ENCODE data around the gene PARVA.

Gene PARVA

DNA sequence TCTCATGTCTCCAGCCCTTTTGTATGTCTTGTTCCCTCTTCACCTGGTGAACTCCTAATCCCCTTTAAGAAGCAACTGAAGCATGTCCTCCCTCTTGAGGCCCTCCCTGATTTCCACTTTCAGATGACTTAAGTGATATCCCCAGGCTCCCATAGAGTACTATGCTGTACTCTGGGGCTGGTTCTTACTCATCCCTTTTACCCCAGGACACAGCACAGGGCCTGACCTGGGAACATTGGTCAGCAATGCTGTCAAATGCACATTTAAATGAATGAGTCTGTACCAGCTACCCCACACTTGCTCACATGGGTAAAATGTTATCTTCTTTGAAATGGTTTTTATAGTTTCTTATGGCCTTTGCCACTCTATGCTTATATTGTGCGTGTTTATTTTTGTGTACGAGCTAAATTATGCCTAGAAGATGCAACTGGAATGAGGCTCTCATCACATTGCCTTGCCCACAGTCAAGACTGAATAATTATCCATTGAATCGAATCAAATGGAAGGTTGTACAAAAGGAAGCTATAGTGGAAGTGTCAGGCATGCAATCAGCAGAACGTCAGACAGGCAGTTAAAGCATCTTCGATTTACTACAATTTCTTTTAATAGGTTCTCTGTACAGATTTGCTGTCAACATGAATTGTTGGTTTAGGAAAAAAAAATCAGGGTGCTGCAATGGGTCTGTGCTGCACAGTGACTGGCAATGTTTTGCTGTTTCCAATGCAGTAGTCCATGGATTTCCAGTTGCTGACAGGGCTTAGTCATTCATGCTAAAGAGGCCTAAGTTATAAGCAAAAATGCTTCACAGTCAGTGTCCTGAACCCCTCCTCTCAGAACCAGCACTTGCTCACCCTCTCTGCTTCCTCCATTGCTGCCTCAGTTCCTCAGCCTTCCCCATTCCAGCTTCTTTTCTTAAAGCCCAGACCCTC is 79.5 kb downstream of the PARVA start:
- DNase-seq (ENCODE audit: low read depth in 2 of 2): no peak

DNA sequence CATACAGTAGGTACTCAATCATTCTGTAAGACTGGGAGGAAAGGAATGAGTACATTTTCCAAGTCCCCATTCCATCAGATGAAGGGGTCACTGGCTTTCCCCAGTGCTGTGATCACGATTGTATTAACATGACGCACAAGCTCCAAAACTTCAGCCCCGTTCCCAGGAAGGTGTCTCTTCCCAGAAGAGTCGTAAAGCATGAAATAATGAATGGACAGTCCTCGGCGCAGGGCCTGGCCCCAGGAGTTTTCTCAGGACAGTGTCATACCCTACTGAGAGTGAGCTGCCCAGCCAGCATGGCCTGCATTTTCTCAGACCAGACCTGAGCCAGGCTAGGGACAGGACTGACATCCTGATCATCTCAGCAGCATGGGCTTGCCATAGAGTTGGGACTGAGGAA is 80.7 kb downstream of the PARVA start:
- no peak for DNase-seq (ENCODE audit: low read depth in 2 of 2)

DNA sequence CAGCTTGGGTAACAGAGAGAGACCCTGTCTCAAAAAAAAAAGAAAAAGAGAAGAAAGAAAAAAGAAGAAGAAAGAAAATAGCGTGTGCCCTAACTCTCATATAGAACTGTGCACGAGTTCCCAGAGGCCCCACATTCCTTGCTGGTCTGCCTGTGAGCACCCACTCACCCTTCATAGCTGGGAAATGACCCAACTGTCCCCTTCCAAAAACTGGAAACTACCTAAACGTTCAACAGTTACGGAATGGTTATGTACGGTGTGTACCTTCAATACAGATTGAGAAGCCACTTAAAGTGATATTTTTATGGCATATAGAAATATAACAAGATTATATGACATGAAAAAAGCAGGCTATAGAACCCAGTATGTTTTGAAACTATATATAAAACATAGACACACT is 82.0 kb downstream of the PARVA start:
- no peak for DNase-seq (ENCODE audit: low read depth in 2 of 2)

DNA sequence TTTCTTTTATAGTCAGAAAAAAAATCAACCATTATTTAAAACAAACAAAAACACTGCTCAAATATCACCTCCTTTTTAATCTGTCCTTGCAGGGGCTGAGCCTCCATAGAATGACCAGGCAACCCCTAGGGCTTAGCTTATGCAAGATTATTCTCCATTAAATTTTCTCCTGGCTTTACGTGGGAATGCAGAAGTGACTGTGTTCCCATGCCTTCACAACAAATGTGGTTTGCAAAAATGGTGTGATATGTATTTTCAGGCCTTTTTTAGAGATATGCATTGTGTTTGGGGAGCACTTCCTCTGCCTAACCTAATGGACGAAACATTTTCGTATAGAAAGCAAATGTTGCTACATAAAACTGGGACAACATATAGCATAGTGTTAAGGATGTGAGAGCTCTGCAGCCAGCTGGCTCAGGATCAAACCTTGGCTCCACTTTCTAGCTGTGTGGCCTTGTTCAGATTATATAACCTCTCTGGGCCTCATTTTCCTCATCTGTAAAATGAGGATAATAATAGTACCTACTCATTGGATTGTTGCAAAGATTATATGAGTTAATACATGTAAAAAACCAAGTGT is 82.6 kb downstream of the PARVA start:
- no peak for DNase-seq (ENCODE audit: low read depth in 2 of 2)

DNA sequence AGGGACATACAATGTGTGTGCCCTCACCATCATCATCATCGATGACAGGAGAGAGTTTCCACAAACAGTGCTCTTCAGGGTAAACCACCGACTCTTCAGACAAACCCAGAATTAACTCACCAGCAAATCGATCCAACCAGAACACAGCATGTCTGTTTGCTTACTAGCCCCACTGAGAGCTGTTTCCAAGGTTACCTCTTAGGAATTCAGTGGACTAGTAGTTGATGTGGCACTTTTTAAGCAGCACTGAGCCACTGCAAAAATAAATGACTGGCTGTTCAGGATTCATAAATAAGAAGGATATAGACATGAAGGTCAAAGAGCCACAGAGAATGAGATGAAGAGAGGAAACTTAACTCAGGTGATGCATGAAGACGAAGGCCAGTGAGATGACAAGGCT is 83.1 kb downstream of the PARVA start:
- DNase-seq (ENCODE audit: low read depth in 2 of 2): no peak

DNA sequence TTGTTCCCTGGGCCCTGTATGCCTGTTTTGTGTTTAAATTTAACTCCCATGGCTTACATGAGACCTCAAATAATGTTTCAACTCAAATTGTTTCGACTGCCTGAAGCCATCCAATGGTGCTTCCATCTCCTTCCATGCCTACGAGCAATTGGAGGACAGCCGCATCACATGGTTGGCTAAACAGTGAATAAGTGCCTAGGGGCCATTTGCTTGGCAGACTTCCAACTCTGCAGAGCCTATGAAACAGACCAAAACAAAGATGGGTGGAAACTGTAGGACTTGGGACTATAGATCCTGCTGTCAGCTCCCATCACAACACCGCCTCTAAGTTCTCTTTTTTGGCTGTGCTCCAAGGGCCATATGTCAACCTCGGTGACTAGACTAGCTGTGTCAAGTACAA is 84.1 kb downstream of the PARVA start:
- no peak for DNase-seq (ENCODE audit: low read depth in 2 of 2)

DNA sequence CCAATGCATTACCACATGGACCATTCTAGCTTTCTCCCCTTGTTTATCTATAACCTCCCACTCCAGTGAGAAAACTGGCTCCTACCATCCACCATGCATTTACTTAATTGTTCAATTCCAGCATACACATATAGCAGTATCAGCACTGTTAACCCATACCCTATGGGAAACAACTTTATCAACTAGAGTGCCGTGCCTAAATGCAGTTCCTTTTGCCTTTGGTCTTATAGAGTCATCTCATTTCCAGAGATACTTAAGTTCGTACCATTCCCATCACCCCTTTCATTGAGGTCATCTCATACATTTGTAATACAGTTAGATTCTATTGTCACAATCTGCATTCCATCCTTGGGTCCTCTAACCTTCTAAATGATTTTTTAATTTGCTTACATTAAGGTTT is 86.9 kb downstream of the PARVA start:
- no peak for DNase-seq (ENCODE audit: low read depth in 2 of 2)

DNA sequence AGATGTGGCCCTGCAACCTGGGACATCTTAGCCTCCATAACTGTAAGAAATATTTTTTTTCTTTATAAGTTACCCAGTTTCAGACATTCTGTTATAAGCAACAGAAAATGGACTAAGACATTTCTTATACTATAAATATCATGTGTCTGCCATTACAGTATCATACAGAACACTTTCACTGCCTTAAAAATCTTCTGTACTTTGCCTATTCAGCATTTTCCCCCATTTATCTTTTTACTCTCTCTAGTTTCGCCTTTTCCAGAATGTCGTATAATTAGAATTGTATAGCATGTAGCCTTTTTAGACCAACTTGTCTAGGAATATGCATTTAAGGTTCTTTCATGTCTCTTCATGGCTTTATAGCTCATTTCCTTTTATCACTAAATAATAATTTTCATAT is 88.0 kb downstream of the PARVA start:
- no peak for DNase-seq (ENCODE audit: low read depth in 2 of 2)

DNA sequence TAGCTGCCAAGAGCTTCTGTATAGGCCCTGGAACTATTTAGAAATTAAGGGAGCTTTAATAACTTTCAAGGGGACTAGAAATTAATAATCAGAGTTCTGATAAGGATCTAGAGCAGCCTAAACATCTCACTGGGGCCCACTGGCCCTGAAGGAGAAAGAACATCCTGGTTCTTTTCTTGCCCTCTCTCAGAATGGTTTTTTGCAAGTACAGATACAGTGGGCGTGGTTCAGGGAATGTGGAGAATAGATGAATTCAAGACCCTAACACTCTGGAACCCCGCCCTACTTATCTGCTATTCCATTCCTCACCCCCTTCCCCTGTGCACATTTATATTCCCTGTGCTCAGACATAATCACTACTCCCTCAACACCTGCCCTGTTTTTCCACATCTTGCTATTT is 90.2 kb downstream of the PARVA start:
- no peak for DNase-seq (ENCODE audit: low read depth in 2 of 2)

DNA sequence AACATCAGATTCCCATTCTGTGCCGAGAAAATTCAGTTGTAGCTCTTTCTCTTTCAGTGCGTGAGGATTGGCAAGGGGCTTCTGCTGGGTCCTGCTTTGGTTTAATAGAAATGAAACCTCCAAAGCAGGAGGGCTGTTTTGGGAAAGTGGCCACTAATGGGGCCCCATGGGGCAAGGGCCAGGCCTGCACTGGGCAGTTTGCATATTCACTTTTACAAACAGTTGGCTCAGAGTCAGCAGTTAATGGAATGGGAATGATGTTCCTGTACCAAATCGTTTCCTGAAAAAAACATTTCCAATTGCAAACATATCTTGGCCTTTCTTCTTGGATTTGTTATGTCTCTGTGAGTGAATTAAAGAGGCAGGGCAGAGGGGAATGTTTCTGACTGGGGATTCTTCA is 92.1 kb downstream of the PARVA start:
- no peak for DNase-seq (ENCODE audit: low read depth in 2 of 2)

DNA sequence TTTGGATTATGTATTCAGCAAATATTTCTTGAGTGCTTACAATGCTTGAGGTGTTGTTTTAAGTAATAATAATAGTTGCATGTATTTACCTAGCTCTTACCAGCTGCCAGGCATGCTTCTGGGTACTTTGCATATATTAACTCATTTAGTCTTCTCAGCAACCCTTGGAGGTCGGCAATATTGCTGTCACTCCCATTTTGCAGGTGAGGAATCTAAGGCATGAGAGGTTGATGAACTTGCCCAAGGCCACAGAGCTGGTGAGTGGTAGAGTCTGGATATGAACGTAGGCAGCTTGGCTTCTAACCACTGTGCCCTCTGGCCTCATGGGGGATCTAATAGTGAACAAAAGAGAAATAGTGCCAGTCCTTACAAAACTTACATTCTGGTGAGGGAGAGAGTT is 92.9 kb downstream of the PARVA start:
- no peak for DNase-seq (ENCODE audit: low read depth in 2 of 2)

DNA sequence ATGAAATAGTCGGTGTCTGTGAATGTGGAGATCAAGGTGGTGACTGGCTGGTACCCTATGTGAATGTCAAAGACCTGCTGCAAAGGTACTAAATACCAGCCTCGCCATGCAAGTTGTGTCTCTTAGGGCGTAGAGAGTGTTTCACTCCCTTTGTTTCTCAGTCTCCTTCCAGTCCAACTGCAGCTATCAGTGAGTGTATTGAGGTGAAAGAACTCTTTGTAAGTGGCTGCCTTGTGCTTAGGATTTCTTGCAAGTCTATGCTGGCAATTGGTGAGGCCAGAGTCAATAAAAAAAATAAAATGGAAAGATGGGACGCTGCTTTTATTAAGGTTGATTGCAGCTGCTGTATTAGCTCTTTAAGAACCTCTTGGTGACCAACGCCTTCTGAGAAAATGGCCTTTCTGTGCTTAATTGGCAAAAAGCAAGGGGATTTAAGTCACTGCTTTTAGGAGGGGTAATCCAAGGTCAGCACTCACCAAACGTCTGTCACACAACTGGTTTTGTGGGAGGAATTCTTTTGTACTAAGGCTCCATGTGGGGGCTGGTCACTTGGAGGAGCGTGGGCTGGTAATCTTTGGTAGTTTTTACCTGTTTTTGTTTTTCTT is 95.1 kb downstream of the PARVA start:
- no peak for DNase-seq (ENCODE audit: low read depth in 2 of 2)

DNA sequence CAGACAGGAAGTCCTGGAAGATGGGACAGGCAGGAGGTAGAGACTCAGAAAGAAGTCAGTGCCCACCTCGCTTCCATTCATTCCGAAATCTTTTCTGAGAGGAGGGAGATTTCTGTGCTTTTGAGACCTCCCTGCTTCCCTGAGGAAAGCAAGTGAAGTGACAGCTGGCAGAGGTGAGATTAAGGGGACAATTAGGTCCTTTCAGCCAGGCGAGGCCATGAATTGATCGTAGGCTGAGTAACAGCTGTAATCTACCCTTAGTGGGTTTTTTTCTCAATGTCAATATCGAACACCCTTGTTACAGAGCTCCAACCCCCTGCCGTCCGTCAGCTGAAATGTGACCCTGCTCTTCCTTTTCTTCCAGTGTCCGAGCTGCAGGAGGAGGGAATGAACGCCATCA is 96.0 kb downstream of the PARVA start:
- DNase-seq (ENCODE audit: low read depth in 2 of 2): no peak

DNA sequence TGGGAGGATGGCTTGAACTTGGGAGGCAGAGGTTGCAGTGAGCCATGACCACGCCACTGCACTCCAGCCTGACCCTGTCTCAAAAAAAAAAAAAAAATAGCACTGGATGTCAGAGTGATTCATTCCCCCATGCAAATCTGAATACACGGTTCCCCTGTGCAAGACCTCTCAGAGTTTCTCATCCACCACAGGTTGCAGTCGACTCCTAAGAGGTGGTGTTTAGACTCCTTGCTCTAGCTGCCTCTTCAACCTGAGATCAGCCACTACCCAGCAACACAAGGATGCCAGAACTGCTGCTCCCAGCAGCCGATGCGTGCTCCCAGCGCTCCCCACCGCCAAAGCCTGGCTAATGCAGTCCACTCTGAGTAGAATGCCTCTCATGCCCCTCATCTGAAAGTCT is 97.5 kb downstream of the PARVA start:
- DNase-seq (ENCODE audit: low read depth in 2 of 2): no peak

DNA sequence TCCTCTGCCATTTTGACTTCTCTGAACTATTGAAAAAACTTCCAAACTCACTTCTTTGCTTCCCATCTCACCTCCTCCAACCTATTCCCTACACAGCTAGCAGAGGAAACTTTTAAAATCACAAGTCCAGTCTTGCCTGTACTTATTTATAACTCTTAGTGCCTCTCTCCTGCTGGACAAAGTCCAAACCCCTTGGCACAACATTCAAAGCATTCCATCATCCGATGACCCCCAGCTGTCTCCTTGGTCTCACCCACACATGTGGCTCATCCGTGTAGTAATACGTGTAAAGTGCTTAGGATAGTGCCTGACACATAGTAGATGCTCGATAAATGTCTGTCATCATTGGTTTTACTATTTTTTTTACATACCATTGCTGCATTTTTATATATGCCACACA is 101.4 kb downstream of the PARVA start:
- DNase-seq (ENCODE audit: low read depth in 2 of 2): no peak

DNA sequence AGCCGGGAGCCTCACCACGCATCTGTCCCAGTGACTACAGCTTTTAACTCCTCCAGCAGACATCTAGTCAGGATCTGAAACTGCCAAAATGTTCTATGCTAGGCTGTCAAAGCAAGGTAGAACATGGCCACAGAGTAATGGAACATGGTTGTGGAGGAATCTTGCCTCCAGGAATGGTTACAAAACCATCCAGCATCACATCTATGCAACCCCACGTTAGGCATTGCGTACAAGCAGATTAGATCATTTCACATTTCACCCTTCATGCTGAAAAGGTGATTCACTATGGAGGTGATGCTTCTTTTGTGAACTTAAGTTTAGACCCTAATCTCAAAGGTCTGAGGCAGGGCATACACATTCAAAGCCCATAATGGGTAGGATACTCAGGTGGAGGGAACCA is 103.0 kb downstream of the PARVA start:
- no peak for DNase-seq (ENCODE audit: low read depth in 2 of 2)

DNA sequence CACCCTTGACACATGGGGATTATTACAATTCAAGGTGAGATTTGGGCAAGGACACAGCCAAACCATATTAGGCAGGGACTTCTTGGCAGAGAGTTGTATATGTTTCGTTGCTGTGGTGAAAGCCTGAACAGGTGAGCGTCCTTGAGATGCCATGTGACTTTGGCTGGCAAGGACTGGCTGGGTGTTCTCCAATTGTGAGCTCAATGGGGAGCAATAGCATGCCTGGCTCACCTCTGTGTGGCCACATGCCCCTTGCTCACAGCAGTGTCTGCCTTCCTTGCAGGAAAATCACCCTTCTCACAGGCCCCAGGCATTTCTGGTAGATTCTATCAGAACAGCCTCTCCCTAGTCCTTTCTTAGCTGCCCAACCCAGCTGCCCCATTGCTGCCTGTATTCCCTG is 105.5 kb downstream of the PARVA start:
- DNase-seq (ENCODE audit: low read depth in 2 of 2): no peak

DNA sequence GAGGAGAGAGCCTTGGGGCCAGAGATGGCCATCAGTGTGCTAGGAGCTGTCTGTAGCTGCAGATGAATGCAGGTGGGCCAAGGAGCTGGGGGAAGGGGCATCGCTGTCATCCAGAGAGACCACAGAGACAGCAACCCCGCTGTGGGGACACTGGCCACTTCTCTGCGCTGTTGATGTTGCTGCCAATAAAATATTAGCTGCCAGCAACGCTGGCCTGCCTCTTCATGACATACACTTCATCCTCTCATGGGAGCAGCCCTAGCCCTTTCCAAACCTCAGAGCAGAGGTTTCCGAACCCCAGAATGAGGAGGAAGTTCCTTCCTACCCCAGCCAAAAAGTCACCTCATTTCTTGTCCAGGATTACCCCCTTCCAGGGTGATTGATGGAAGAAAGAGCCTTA is 106.2 kb downstream of the PARVA start:
- no peak for DNase-seq (ENCODE audit: low read depth in 2 of 2)

DNA sequence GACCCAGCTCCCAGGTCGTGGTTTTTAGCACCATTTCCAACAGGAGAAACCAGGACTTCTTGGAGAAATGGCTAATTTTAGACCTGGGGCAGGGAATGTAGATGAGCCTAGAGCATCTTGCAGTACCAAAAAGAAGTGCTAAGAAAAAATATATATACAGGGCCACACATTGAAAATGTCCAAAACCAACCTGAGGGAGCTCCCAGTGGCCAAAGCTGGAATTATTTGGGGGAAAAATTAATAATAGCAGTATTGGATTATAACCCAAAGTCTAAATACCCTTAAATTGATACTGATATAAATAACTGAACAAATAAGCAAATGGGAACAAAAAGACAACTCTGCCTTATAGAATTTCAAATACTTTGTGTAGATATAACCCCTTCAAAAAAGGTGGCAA is 108.0 kb downstream of the PARVA start:
- no peak for DNase-seq (ENCODE audit: low read depth in 2 of 2)

DNA sequence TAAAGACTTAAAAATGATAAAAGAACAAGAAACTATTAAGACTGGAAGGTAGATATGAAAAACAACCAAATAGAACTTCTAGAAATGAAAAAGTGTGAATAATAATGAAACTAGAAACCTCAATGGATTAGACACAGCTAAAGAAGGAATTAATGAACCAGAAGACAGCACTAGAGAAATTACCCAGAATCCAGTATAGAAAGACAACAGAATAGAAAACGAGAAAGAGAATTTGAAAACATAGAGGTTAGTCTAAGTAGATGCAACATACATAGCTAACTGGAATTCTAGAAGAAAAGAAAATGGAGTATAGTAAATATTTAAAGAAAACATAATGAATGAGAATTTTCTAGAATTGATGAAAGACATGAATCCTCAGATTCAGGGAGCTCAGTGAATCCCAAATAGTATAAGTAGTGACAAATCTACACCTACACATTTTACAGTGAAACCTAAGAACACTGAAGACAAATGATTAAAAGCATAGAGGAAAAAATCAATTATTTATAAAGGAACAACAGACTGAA is 111.9 kb downstream of the PARVA start:
- no peak for DNase-seq (ENCODE audit: low read depth in 2 of 2)

DNA sequence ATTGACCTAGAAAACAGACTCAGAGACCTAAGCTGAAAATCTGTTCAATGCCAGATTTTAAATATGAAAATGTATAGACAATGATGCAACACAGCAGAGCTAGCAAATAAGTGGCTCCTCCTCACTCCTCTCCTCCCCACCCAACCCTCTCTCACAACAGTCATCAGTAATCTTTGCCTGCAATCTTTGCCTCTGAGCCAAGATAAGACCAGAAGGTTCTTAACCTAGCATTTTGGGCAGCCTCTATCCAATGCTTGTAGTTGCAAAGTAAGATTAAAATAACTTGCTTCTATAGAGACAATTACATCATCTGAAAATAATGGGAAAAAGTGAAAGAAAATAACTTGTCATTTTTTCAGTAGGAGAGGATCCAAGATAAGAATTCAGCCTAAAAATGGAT is 117.3 kb downstream of the PARVA start:
- no peak for DNase-seq (ENCODE audit: low read depth in 2 of 2)

DNA sequence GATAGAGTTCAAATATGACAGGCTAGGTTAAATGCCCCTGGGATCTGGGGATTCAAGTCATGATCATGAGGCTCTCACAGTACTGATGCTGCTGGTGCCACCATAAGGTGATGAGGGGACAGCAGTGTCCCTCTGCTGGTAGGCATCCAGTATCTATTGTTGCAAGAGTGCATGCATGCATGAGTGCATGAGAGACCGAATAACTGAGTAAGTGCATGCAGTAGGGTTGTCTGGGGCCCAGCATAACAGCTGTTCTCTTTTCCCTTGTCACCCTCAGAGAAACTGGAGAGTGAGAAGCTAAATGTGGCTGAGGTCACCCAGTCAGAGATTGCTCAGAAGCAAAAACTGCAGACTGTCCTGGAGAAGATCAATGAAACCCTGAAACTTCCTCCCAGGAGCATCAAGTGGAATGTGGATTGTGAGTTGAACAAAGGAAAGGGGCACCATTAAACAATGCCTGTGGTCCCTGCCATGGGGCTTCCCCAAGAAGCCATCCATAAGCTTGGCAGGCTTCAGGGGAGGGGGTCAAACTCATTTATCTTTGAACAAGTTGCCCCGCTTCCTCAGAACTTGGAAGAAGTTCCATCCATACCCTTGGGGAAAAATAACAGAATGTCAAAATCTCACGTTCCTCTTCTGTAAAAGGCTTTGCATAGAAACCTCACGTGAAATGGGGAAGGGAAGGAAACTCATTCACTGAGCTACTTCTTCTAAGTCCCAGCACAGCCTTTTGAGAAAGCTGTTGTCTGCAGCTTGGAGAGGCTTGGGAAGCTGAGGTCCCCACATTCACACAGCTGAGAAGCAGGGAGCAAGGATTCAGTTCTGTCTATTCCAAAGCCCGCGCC is 119.0 kb downstream of the PARVA start:
- no peak for DNase-seq (ENCODE audit: low read depth in 2 of 2)
